ENCODE data around the gene ADAM12.

Gene ADAM12

GRCh38 chr10:126046831-126047230 lies 341.4 kb downstream of the ADAM12 start:
- TF ChIP-seq, protein P1, sequence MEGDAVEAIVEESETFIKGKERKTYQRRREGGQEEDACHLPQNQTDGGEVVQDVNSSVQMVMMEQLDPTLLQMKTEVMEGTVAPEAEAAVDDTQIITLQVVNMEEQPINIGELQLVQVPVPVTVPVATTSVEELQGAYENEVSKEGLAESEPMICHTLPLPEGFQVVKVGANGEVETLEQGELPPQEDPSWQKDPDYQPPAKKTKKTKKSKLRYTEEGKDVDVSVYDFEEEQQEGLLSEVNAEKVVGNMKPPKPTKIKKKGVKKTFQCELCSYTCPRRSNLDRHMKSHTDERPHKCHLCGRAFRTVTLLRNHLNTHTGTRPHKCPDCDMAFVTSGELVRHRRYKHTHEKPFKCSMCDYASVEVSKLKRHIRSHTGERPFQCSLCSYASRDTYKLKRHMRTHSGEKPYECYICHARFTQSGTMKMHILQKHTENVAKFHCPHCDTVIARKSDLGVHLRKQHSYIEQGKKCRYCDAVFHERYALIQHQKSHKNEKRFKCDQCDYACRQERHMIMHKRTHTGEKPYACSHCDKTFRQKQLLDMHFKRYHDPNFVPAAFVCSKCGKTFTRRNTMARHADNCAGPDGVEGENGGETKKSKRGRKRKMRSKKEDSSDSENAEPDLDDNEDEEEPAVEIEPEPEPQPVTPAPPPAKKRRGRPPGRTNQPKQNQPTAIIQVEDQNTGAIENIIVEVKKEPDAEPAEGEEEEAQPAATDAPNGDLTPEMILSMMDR (IDR thresholded peaks at IDR 0.05; ENCODE audit: low read depth, low read length): no peak

DNA sequence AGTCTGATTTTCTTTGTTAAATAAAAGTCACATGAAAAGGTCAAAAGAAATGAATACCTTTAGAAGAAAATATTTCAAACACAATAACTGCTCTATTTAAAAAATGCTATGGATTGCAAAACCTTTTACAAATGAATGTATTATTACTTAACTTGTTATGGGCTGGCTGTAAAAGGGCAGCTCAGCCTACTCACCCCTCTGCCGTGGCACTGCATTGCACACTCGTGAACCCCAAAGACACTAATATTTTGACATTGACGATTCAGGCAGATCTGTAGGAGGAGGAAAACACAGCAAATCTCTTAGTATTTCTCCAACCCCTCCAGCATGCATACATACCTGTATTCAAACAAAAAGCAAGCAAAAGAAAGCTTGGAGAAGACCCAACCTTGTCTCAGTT lies 342.4 kb downstream of the ADAM12 start:
- no peak for DNase-seq (ENCODE audit: extremely low read depth, low read depth)
- TF ChIP-seq, protein P1 (IDR thresholded peaks at IDR 0.05; ENCODE audit: low read depth, low read length): no peak

More at GRCh38 chr10:126046831-126047230, 341.4 kb downstream of the ADAM12 start:
- no peak for DNase-seq (ENCODE audit: extremely low read depth, low read depth)

GRCh38 chr10:126043389-126043788 lies 344.9 kb downstream of the ADAM12 start:
- TF ChIP-seq, protein P1 (IDR thresholded peaks at IDR 0.05; ENCODE audit: low read depth, low read length): no peak
- DNase-seq (ENCODE audit: extremely low read depth, low read depth): no peak

- DNase-seq (ENCODE audit: extremely low read depth, low read depth): no peak
- TF ChIP-seq, protein P1 (IDR thresholded peaks at IDR 0.05; ENCODE audit: low read depth, low read length): no peak
Measured at GRCh38 chr10:126042906-126043305, 345.4 kb downstream of the ADAM12 start.

DNA sequence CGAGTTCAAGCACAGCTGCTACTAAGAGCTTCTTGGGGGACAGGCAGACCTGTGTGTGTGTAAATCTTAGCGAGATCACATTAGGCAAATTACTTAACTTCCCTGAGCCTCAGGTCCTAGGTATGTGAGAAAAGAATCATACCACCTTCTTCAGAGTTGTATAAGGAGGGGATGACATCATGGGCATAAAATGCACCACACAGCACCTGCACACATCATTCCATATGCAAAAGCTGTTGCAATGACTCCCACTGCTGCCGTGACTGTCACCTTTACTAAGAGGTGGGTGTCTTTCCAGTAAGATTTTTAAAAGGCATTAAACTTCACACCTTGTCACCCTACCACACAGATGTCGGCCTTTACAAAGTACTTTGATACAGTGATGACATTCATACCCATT lies 345.9 kb downstream of the ADAM12 start:
- DNase-seq (ENCODE audit: extremely low read depth, low read depth): no peak
- TF ChIP-seq, protein P1 (IDR thresholded peaks at IDR 0.05; ENCODE audit: low read depth, low read length): no peak

- DNase-seq (ENCODE audit: extremely low read depth, low read depth): no peak
- TF ChIP-seq, protein P1 (IDR thresholded peaks at IDR 0.05; ENCODE audit: low read depth, low read length): no peak
Measured at GRCh38 chr10:126041804-126042231, 346.5 kb downstream of the ADAM12 start.

- no peak for DNase-seq (ENCODE audit: extremely low read depth, low read depth)
- TF ChIP-seq, protein P1 (IDR thresholded peaks at IDR 0.05; ENCODE audit: low read depth, low read length): no peak
Measured at GRCh38 chr10:126041117-126041516, 347.2 kb downstream of the ADAM12 start.

All from AG09319 (cell line).